Measurements from ENCODE around the gene MYO18B.

MYO18B gene

DNA sequence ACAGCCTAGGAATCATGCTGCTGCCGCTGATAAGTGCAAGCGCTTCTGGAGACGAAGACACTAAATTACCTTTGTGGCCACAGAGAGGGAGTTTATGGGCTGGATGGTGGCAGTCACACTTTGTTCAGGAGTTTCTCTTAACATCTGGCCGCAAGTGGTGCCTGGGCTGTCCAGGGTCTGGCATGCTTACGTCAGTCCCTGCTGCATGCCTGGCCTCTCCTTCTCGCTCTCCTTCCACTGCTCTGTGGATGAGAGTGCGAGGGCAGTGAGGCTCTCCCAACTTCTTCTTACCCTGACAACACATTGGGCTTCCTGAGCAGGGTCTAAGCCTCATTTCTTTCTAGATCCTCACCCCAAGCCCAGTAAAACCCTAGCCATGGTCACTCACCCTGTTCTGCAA is 266.6 kb downstream of the MYO18B start:
- DNase-seq (ENCODE audit: low read depth, low spot score), result no peak

DNA sequence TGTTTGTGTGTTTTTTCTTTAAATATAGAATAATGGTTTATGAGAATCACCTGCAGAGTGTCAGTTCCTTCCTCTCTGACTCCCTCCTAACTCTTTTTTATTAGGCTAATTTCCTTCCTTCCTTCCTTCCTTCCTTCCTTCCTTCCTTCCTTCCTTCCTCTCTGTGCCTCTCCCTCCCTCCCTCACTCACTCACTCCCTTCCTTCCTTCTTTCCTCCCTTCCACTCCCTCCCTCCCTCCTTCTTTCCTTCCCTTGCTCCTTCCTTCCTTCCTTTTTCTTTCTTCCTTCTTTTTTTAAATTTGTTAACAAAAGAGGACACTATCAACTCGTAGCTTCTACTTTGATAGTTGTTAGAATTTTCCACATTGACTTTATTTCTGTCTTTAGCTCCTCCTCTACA is 274.9 kb downstream of the MYO18B start:
- Histone ChIP-seq H3K36me3 (ENCODE audit: insufficient read depth, insufficient read length, low read length) (no peaks in the 10 kb centered on the region), H3K9ac (ENCODE audit: insufficient read length, low read depth) (no peak overlapping the region), H3K4me3 (ENCODE audit: insufficient read length, low read depth) (no peak overlapping the region), H3K27me3 (ENCODE audit: insufficient read depth, insufficient read length) (no peaks in the 10 kb centered on the region), H3K4me1 (ENCODE audit: insufficient read depth, insufficient read length) (no peaks in the 10 kb centered on the region), H3K9me3 (ENCODE audit: insufficient read depth, low read length) (no peaks in the 10 kb centered on the region)
- TF ChIP-seq ZNF274 (IDR thresholded peaks at IDR 0.05; ENCODE audit: low read depth, low read length), result no peak
- TF ChIP-seq YY1 (IDR thresholded peaks at IDR 0.05; ENCODE audit: insufficient read depth, insufficient read length), result no peak
- TF ChIP-seq SUZ12 (IDR thresholded peaks at IDR 0.05; ENCODE audit: extremely low read depth, insufficient read depth, insufficient read length), result no peak
- DNase-seq (ENCODE audit: low read depth, low spot score), result no peak

More for the DNA sequence above, 266.6 kb downstream of the MYO18B start:
- TF ChIP-seq SUZ12 (IDR thresholded peaks at IDR 0.05; ENCODE audit: extremely low read depth, insufficient read depth, insufficient read length), result no peak
- TF ChIP-seq YY1 (IDR thresholded peaks at IDR 0.05; ENCODE audit: insufficient read depth, insufficient read length), result no peak
- no peak for TF ChIP-seq ZNF274 (IDR thresholded peaks at IDR 0.05; ENCODE audit: low read depth, low read length)
- no peaks in the 10 kb centered on the region for H3K27me3 ChIP-seq (ENCODE audit: insufficient read depth, insufficient read length)
- H3K9ac ChIP-seq (ENCODE audit: insufficient read length, low read depth), result no peak overlapping the region
- H3K4me3 ChIP-seq (ENCODE audit: insufficient read length, low read depth), result no peak overlapping the region
- H3K36me3 ChIP-seq (ENCODE audit: insufficient read depth, insufficient read length, low read length), result no peaks in the 10 kb centered on the region
- no peaks in the 10 kb centered on the region for H3K9me3 ChIP-seq (ENCODE audit: insufficient read depth, low read length)
- H3K4me1 ChIP-seq (ENCODE audit: insufficient read depth, insufficient read length), result no peaks in the 10 kb centered on the region

DNA sequence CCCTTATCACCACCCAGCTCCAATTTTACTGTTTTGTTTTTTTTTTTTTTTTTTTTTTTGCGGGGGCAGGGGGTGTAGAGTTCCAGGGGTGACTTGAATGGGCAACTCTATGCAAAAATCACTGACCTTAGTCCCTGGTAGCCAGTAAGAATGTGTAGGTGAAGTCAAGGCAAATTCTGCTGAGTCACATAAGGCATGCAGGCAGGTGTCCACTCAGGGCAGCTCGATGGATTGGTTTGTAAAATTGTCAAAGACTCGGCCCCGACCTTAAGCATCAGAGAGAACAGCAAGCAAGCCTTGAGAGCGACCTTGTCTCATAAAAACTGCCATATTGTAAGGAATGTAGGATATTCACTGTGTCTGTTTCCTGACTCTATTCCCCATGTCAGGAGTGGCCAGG is 275.9 kb downstream of the MYO18B start:
- H3K4me3 ChIP-seq (ENCODE audit: insufficient read length, low read depth), result no peak overlapping the region
- no peaks in the 10 kb centered on the region for H3K36me3 ChIP-seq (ENCODE audit: insufficient read depth, insufficient read length, low read length)
- no peaks in the 10 kb centered on the region for H3K27me3 ChIP-seq (ENCODE audit: insufficient read depth, insufficient read length)
- DNase-seq (ENCODE audit: low read depth, low spot score), result no peak
- no peaks in the 10 kb centered on the region for H3K4me1 ChIP-seq (ENCODE audit: insufficient read depth, insufficient read length)
- no peak for TF ChIP-seq SUZ12 (IDR thresholded peaks at IDR 0.05; ENCODE audit: extremely low read depth, insufficient read depth, insufficient read length)
- no peak for TF ChIP-seq YY1 (IDR thresholded peaks at IDR 0.05; ENCODE audit: insufficient read depth, insufficient read length)
- no peak for TF ChIP-seq ZNF274 (IDR thresholded peaks at IDR 0.05; ENCODE audit: low read depth, low read length)
- no peak overlapping the region for H3K9ac ChIP-seq (ENCODE audit: insufficient read length, low read depth)
- no peaks in the 10 kb centered on the region for H3K9me3 ChIP-seq (ENCODE audit: insufficient read depth, low read length)

DNA sequence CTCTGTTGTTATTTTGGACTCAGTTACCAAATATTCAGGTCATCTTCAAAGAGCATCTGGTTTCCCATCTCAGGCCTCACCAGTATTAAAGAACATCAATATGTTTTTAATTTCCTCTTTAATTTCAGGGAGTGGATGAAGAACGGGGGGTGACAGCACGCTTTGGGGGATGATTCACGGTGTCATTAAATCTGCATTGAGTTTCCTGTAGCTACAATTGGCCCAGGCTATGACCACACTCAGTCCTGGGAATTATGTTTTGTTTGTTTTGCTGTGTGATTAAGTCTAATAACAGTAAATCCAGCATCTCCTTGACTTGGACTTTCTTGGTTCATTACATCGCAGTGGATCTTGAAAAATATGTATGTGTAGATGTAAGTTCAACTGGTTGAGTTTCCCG is 277.6 kb downstream of the MYO18B start:
- Histone ChIP-seq H3K9me3 (ENCODE audit: insufficient read depth, low read length) (no peaks in the 10 kb centered on the region), H3K4me3 (ENCODE audit: insufficient read length, low read depth) (no peak overlapping the region)
- no peak for DNase-seq (ENCODE audit: low read depth, low spot score)

DNA sequence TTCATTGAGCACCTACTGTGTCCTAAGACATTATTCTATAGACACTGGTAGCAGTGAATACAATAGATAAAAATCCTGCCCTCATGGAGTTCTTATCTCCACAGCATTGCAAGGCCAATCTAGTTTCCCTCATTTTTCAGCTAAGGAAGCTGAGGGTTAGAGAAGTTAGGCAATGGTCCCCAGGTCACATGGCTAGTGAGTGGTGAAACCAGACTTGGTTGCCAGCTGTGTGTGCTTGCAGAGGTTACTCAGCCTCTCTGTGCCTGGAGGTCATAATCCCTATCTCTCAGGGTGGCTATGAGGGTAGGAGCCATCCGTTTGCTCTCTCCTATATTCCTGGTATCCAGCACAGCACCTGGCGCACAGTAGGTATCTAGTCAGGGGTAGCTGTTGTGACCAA is 279.5 kb downstream of the MYO18B start:
- no peak overlapping the region for H3K4me3 ChIP-seq (ENCODE audit: insufficient read length, low read depth)
- H3K4me1 ChIP-seq (ENCODE audit: insufficient read depth, insufficient read length), result no peaks in the 10 kb centered on the region
- H3K36me3 ChIP-seq (ENCODE audit: insufficient read depth, insufficient read length, low read length), result no peaks in the 10 kb centered on the region
- no peak overlapping the region for H3K9ac ChIP-seq (ENCODE audit: insufficient read length, low read depth)
- TF ChIP-seq SUZ12 (IDR thresholded peaks at IDR 0.05; ENCODE audit: extremely low read depth, insufficient read depth, insufficient read length), result no peak
- TF ChIP-seq YY1 (IDR thresholded peaks at IDR 0.05; ENCODE audit: insufficient read depth, insufficient read length), result no peak
- no peak for TF ChIP-seq ZNF274 (IDR thresholded peaks at IDR 0.05; ENCODE audit: low read depth, low read length)
- no peaks in the 10 kb centered on the region for H3K9me3 ChIP-seq (ENCODE audit: insufficient read depth, low read length)
- H3K27me3 ChIP-seq (ENCODE audit: insufficient read depth, insufficient read length), result no peaks in the 10 kb centered on the region
- no peak for DNase-seq (ENCODE audit: low read depth, low spot score)

More for the DNA sequence above, 277.6 kb downstream of the MYO18B start:
- TF ChIP-seq YY1 (IDR thresholded peaks at IDR 0.05; ENCODE audit: insufficient read depth, insufficient read length) (no peak), ZNF274 (IDR thresholded peaks at IDR 0.05; ENCODE audit: low read depth, low read length) (no peak), SUZ12 (IDR thresholded peaks at IDR 0.05; ENCODE audit: extremely low read depth, insufficient read depth, insufficient read length) (no peak)
- Histone ChIP-seq H3K4me1 (ENCODE audit: insufficient read depth, insufficient read length) (no peaks in the 10 kb centered on the region), H3K36me3 (ENCODE audit: insufficient read depth, insufficient read length, low read length) (no peaks in the 10 kb centered on the region), H3K27me3 (ENCODE audit: insufficient read depth, insufficient read length) (no peaks in the 10 kb centered on the region), H3K9ac (ENCODE audit: insufficient read length, low read depth) (no peak overlapping the region)

DNA sequence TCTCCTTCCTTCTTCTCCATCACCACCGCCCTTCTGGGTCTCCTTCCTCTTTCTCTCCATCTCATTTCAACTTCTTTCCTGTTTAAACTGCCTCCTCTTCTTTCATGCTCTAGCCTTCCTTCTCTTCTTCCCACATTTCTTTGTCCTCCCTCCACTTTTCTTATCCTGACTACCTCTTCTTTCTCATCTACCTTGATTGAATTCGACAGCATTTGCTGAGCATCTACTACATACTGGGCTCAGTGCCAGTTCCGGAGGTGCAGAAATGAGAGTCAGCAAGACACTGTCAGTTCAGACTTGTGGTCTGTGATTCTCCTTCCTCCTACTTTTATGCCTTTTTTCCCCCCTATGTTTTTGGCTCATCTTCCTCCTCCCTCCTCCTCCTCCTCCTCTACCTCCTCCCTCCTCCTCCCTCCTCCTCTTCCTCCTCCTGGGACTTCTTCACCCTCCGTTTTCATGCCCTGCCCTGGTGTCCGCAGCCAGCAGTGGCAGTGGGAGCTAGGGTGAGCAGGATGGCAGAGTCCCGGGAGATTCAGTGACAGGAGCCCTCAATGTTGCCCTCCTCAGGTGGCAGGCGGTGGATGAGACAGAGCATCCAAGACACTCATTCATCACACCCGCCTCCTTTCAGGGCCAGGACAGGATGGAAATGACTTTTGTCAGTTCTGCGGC is 281.3 kb downstream of the MYO18B start:
- no peaks in the 10 kb centered on the region for H3K4me1 ChIP-seq (ENCODE audit: insufficient read depth, insufficient read length)
- no peak overlapping the region for H3K9ac ChIP-seq (ENCODE audit: insufficient read length, low read depth)
- no peak overlapping the region for H3K4me3 ChIP-seq (ENCODE audit: insufficient read length, low read depth)
- no peak for DNase-seq (ENCODE audit: low read depth, low spot score)
- H3K36me3 ChIP-seq (ENCODE audit: insufficient read depth, insufficient read length, low read length), result no peaks in the 10 kb centered on the region
- no peaks in the 10 kb centered on the region for H3K9me3 ChIP-seq (ENCODE audit: insufficient read depth, low read length)
- TF ChIP-seq YY1 (IDR thresholded peaks at IDR 0.05; ENCODE audit: insufficient read depth, insufficient read length), result no peak
- no peak for TF ChIP-seq ZNF274 (IDR thresholded peaks at IDR 0.05; ENCODE audit: low read depth, low read length)
- no peak for TF ChIP-seq SUZ12 (IDR thresholded peaks at IDR 0.05; ENCODE audit: extremely low read depth, insufficient read depth, insufficient read length)
- no peaks in the 10 kb centered on the region for H3K27me3 ChIP-seq (ENCODE audit: insufficient read depth, insufficient read length)

DNA sequence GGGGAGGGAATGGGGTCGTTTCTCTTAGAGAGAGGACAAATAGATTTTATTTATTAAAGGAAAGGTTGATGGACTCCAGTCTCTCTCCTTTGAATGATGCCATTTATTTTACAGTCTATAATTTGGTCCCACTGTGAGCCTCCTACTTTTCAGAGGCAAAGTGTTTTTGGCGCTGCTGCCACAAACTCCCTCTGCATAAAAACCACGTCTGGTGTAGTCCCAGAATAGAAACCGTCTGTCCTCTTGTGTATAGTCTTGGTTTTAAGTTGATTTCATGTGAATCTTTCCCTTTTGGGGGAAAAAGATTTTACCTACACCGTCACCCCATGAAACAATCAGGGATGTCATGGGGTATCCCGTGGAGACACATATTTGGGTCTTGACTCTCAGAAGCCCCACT is 283.6 kb downstream of the MYO18B start:
- no peaks in the 10 kb centered on the region for H3K4me1 ChIP-seq (ENCODE audit: insufficient read depth, insufficient read length)
- H3K27me3 ChIP-seq (ENCODE audit: insufficient read depth, insufficient read length), result no peaks in the 10 kb centered on the region
- H3K9ac ChIP-seq (ENCODE audit: insufficient read length, low read depth), result no peak overlapping the region
- DNase-seq (ENCODE audit: low read depth, low spot score), result no peak
- H3K9me3 ChIP-seq (ENCODE audit: insufficient read depth, low read length), result no peaks in the 10 kb centered on the region
- no peak overlapping the region for H3K4me3 ChIP-seq (ENCODE audit: insufficient read length, low read depth)
- TF ChIP-seq ZNF274 (IDR thresholded peaks at IDR 0.05; ENCODE audit: low read depth, low read length), result no peak
- no peak for TF ChIP-seq SUZ12 (IDR thresholded peaks at IDR 0.05; ENCODE audit: extremely low read depth, insufficient read depth, insufficient read length)
- TF ChIP-seq YY1 (IDR thresholded peaks at IDR 0.05; ENCODE audit: insufficient read depth, insufficient read length), result no peak
- no peaks in the 10 kb centered on the region for H3K36me3 ChIP-seq (ENCODE audit: insufficient read depth, insufficient read length, low read length)
